NCI-H128 (cell line): ENCODE data around the gene HILPDA.
A peak's percentile ranks its signal among the peaks of the same experiment; 100 is the strongest.

Source experiments
- DNase-seq: peaks from one replicate; lab custom pipeline; 2025; ENCODE audit not compliant: unreplicated experiment; lab: John Stamatoyannopoulos, UW

Gene HILPDA

DNA sequence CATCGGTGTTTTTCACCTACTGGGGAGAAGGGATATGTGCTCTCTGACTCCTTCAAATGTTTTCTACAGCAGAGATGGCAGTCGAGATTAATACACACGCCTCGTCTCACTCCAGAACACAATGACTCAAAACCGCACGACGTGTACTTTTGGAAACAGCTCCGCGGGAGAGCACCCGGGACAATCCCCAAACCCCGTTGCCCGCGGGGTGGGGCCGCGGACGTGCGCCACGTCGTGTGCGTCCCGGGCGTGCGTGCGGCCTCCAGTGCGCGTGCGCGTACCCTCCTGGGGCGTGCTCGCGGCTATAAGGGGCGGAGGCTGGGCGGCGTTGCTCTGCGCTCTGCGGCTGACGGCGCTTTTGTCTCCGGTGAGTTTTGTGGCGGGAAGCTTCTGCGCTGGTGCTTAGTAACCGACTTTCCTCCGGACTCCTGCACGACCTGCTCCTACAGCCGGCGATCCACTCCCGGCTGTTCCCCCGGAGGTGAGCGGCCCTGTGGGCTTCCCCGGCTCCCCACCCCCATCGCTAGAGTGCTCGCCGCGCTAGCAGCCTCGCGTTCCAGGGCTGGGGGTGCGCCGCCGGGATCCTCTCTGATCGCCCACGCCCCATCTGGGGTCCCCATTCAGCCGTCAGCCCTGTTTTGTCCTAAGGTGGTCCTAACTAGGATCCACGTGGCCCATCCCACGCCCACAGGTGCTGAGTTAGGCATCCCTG, at the start of gene HILPDA:
Gene HILPDA, plus strand, starts transcription at position 336 of the 712 bp plus-strand sequence. CDS start 1,391 bp downstream, outside the sequence.
- peak; percentile 90 for DNase-seq

DNA sequence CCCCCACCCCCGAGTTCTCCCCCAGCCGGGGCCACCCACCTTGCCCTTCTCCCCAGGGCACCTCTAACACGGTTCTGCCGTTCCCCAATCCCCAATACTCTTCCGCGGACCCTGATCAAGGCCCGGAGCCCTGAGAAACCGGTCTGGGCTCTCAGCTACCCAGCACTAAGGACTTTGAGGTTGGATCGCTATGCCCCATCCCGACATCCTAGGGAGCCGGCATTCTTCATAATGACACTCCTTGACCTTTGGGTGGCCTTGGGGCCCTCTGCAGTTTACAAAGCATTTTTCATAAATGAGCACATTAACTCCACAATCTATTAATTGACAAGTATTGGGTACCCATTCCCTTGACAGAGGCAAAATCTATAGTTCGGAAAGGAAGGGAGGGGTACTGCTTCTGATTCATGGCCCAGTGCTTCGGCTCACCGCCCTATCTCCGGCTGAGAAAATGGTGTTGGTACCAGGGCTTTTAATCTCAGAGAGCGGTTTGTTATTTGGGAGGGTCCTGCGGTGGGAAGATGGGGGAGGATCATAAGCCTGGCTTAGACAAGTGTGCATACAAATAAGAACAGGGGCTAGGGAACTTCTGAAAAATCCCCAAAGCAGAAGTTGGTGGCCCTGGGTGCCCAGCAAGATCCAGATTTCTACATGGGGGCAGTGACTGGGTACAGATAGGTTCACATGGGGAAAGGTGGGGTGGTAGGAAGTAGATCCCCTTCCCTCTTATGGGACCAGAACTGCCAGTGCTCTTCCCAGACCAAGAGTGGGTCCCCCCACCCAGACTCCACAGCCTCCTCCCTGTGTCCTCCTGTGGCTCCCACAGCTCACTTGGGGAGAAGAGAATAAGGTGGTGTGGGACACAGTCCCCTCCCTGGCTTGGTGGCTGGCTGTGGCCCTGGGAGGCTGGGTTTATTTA, 49.1 kb upstream of the HILPDA start:
- no peak for DNase-seq

DNA sequence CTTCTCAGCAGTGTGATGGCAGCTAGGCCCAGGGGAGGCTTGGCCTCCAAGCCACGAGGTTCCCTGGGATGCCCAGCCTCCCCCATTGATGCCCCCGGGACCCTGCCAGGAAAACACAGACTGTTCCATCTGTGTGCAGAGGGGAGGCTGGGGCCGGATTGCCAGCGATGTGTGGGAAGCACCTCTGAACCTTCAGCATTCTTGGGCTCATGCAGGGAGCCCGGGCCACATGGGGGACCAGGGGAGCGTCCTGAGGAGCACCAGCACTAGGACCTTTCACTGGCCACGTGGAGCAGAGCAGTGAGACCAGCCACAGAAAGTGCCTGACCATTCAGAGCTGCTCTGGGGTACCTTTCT, 48.5 kb upstream of the HILPDA start:
- no peak for DNase-seq

GRCh38 chr7:128407751-128408708, 47.6 kb upstream of the HILPDA start:
- DNase-seq, result no peak

- DNase-seq, result no peak
Measured at GRCh38 chr7:128408709-128409595, 46.7 kb upstream of the HILPDA start.

DNA sequence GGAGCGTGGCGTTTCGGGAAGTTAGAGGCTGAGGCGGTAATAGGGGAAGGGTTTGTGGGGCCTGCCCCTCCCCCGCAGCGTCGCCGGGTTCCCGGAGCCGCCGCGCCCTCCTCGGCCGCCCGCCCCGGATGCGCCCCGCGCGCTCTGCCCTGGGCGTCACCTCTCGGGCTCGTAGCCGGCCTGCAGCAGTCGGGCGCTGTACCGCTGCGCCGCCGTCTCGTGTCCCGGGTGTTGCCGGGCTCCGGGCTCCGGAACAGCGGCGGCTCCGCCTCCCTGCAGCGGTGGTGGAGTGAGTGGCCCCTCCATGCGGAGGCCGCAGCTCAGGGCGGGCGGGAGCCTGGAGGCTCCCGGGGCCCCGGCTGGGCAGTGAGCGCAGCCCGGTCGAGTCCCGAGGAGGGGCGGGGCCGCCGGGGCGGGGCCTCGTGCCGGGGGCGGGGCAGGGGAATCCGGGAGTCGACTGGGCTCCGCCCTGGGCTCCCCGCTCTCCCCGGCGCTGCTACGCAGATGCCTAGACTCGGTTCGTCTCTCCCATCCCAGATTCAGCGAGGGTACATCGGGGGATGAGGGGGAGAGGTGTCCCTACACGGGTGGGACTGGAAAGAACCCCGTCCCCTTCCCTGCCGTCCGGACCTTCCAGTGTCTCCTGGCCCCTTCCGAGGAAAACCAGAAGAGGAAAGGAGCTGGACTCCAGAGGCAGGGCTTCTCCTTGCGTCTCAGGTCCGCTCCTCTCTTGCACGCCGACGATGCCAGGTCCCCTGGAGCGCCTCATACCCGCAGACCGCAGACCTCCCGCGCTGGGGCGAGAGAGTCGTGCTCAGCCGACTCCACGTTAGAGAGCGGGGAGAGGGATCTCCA, 45.9 kb upstream of the HILPDA start, which contains the start of gene IMPDH1:
Gene IMPDH1, minus strand, starts transcription at position 387 of the 855 bp plus-strand sequence. Its CDS starts 81 bp downstream, at position 306.
- peak; percentile 66 for DNase-seq

- no peak for DNase-seq
Measured at GRCh38 chr7:128410451-128410753, 45.3 kb upstream of the HILPDA start.

DNA sequence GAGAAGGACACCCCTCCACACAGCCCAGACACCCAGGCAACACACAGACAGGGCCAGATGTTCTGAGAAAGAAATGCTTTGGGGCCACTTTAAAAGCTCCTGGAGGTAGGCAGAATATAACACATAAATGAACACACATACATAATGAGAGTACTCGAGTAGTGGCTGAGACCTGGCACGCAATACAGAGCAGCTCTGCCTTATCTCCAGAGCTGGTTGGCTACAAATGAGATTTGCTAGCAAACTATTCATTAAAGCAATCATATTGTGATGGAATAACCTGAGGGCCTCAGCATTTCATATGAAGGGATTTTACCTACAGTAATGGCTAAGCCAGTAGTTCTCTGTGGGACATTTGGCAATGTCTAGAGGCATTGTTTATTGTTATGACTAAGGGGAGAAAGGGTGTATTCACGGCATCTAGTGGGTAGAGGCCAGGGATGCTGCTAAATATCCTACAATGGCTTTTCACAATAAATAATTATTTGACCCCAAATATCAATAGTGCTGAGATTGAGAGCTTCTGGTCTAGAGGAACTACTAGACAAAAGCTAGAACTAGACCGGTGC, 40.4 kb upstream of the HILPDA start:
- DNase-seq, result no peak

DNA sequence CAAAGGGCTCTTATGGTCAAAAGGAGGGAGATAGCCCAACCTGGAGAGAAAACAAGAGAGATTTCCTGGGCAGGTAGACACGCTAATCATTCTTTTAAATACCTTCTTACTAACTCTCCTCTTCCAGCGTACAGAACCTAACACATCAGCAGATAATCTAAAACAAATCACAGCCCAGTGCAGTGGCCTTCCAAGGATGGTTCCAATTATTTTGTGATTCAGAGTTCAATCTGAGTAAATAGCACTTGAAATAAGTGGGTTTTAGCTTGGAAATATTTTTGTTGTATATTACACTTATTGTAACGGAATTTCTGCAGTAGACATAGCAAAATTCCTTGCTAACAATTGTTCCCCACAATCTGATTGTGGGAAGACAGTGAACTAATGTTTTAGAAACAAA, 38.6 kb upstream of the HILPDA start:
- no peak for DNase-seq

GRCh38 chr7:128419257-128419656, 36.4 kb upstream of the HILPDA start:
- DNase-seq, result no peak

GRCh38 chr7:128420773-128421172, 34.9 kb upstream of the HILPDA start:
- no peak for DNase-seq

GRCh38 chr7:128421384-128421783, 34.3 kb upstream of the HILPDA start:
- no peak for DNase-seq

- no peak for DNase-seq
Measured at GRCh38 chr7:128422037-128422436, 33.6 kb upstream of the HILPDA start.

DNA sequence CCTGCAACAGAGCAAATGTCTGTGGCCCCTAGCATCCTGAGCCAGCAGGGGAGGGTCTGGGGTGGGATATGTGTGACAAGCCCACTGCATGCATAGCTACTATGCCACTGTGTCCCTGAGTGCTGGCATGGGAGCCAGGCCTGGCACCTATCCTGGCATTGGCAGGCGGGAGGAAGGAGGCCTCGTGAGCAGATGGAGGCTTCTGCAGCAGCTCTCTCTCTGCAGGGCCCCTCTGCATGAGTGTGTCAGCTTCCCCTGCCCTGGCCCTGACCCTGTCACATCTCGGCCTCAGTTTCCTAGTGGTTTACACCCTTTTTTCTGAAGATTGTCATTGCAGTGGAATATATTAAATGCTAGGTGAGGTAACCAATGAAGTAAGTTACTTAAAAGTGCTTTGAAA, 32.8 kb upstream of the HILPDA start:
- no peak for DNase-seq

- no peak for DNase-seq
Measured at GRCh38 chr7:128424686-128425275, 30.9 kb upstream of the HILPDA start.

GRCh38 chr7:128425850-128426249, 29.8 kb upstream of the HILPDA start:
- DNase-seq, result peak; percentile 23

- DNase-seq, result peak; percentile 46
Measured at GRCh38 chr7:128427289-128427891, 28.3 kb upstream of the HILPDA start.

DNA sequence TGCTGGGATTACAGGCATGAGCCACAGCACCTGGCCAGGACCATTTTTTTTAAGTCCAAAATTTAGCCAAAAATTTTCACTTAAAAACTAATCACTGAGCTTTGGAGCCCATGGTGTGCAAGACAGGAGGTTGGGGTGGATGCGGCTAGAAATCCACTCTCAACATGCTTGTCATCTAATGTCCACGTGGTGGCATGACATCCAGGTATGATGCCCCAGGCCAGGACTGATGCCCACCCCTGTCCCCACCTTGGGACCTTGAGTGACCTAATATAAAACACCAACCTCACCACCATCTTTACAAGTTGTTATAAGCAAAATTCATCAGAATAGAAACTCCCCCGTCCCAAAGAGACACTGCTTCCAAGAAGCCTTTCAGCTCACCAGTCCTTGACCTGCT, 25.5 kb upstream of the HILPDA start:
- DNase-seq, result no peak
